Ishikawa (cell line): ENCODE results near the gene SOCS1.

ENCODE experiments used
- CEBPB ChIP-seq: IDR thresholded peaks from 2 replicates; pipeline ENCODE4 v1.6.1; 2012
- CREB1 ChIP-seq: IDR thresholded peaks from 2 replicates; pipeline ENCODE4 v1.6.1; 2012; ENCODE audit warnings: low read depth
- EGR1 ChIP-seq: IDR thresholded peaks from 2 replicates; pipeline ENCODE4 v1.6.1; 2012
- EP300 ChIP-seq: IDR thresholded peaks from 2 replicates; pipeline ENCODE4 v1.6.1; 2012; ENCODE audit warnings: borderline replicate concordance
- FOXM1 ChIP-seq: IDR thresholded peaks from 2 replicates; pipeline ENCODE4 v1.6.1; 2012; ENCODE audit warnings: low read depth, borderline replicate concordance
- MAX ChIP-seq: IDR thresholded peaks from 2 replicates; pipeline ENCODE4 v1.6.1; 2012
- NFIC ChIP-seq: IDR thresholded peaks from 2 replicates; pipeline ENCODE4 v1.6.1; 2012
- RAD21 ChIP-seq: IDR thresholded peaks from 2 replicates; pipeline ENCODE4 v1.6.1; 2012; ENCODE audit warnings: low read depth
- REST ChIP-seq: IDR thresholded peaks from 2 replicates; pipeline ENCODE4 v1.6.1; 2012; ENCODE audit warnings: low read depth, mild to moderate bottlenecking
- TAF1 ChIP-seq: IDR thresholded peaks from 2 replicates; pipeline ENCODE4 v1.6.1; 2012; ENCODE audit warnings: low read depth, mild to moderate bottlenecking
- TCF12 ChIP-seq: IDR thresholded peaks from 2 replicates; pipeline ENCODE4 v1.6.1; 2012; ENCODE audit warnings: low read depth
- TEAD4 ChIP-seq: IDR thresholded peaks from 2 replicates; pipeline ENCODE4 v1.6.1; 2012
- USF1 ChIP-seq: IDR thresholded peaks from 2 replicates; pipeline ENCODE4 v1.6.1; 2012
- YY1 ChIP-seq: IDR thresholded peaks from 2 replicates; pipeline ENCODE4 v1.6.1; 2012; ENCODE audit warnings: low read depth

- TF ChIP-seq YY1 (no peak), EP300 (no peak), TEAD4 (no peak), TCF12 (no peak), REST (no peak), CEBPB (no peak), TAF1 (no peak), RAD21 (no peak), MAX (no peak), FOXM1 (no peak), NFIC (no peak), EGR1 (no peak), USF1 (no peak), CREB1 (no peak)
These were observed 7.7 kb upstream of the SOCS1 start for GRCh38 chr16:11263737-11264136.
